ENCODE results near the gene GRIK3. TPM values are rescaled to one million over a fixed set of nuclear protein-coding genes. Genes with fewer than 3 reads are reported as not detected.
"Not testable (repeated sequence)": the region's sequence is repeated elsewhere in the genome, so short reads cannot be mapped to it uniquely, and the experiment has no call there.

The GRIK3 gene
- total and polyA plus RNA-seq, 3 experiments from 2014 or later, result not detected

DNA sequence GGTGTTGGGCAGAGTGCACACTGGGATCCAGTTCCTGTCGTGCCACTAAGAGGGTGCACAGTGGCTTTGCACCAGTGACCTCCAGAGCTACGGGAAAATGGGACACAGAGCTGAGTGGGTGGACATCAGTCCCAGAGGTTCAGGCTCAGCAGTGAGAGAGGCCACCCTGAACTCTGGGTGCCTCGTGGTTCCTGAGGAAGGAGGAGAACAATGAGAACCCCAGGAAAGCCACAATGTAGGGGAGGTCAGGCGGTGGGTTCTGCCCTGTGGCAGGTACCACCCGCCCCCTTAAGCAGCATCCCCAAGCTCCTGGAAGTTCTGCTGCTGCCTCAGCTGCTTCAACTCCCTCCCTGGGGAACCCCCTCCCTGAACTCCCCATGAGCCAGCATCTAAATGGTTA is 112.2 kb downstream of the GRIK3 start:
- Mint-ChIP-seq H3K4me3 (no peak overlapping the region), H3K27me3 (peaks cover 10 to 25% of the 10 kb centered on the region in 2 donors), H3K4me1 (no peaks in the 10 kb centered on the region), H3K9me3 (peaks cover 0 to 2% (median 0%) of the 10 kb centered on the region in 5 donors), H3K36me3 (no peaks in the 10 kb centered on the region), H3K27ac (no peak overlapping the region)
- no peaks in the 10 kb centered on the region for H3K4me1 ChIP-seq (ENCODE audit: insufficient read depth, low read length)
- CTCF ChIA-PET, result no interaction called here
- H3K27me3 ChIP-seq (ENCODE audit: insufficient read depth, low read length, poor library complexity, severe bottlenecking), result no peaks in the 10 kb centered on the region
- no peak overlapping the region for H3K4me3 ChIP-seq (ENCODE audit: low read length)
- no peaks in the 10 kb centered on the region for H3K9me3 ChIP-seq (ENCODE audit: low read length)
- POLR2A ChIA-PET, result no interaction called here
- DNase-seq, result no peak
- H3K27ac ChIP-seq (ENCODE audit: low read depth, low read length), result no peak overlapping the region
- no peaks in the 10 kb centered on the region for H3K36me3 ChIP-seq (ENCODE audit: insufficient read depth, low read length)

DNA sequence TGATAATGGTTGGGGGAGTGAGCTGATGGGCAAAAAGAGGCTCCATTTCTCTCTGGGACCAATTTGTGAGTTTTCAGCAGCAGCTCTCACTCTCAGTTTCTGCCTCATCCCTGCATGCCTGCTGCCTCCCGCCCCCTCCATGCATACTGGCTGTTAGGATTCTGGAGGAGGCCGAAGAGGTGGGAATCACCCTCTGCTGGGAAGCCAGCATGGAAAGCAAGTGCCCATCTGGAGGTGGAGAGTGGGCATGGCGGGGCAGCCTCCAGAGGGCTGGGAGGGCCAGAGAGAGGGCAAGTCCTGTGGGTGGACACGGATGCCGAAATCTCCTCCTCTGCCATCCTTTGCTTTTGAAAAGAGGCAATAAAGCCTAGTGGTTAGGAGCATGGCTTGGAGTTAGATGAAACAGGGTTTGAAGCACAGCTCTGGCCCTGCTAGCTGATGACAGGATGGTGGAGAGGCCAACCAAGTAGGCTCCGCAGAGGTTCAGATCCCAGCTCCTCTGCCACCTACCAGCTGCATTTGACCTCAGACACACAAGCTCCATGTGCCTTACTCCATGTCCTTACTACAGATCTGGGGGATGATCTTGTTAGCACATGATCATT is 113.4 kb downstream of the GRIK3 start:
- H3K4me3 Mint-ChIP-seq, result no peak overlapping the region
- H3K9me3 Mint-ChIP-seq, result peaks cover 0 to 3% (median 0%) of the 10 kb centered on the region in 5 donors
- H3K27ac ChIP-seq (ENCODE audit: low read depth, low read length), result no peak overlapping the region
- CTCF ChIA-PET, result no interaction called here
- H3K27ac Mint-ChIP-seq, result no peak overlapping the region
- H3K4me1 ChIP-seq (ENCODE audit: insufficient read depth, low read length), result no peaks in the 10 kb centered on the region
- no peaks in the 10 kb centered on the region for H3K4me1 Mint-ChIP-seq
- H3K9me3 ChIP-seq (ENCODE audit: low read length), result no peaks in the 10 kb centered on the region
- no peaks in the 10 kb centered on the region for H3K27me3 ChIP-seq (ENCODE audit: insufficient read depth, low read length, poor library complexity, severe bottlenecking)
- H3K4me3 ChIP-seq (ENCODE audit: low read length), result no peak overlapping the region
- H3K36me3 ChIP-seq (ENCODE audit: insufficient read depth, low read length), result no peaks in the 10 kb centered on the region
- POLR2A ChIA-PET, result no interaction called here
- no peak for DNase-seq
- peaks cover 7 to 20% of the 10 kb centered on the region in 2 donors for H3K27me3 Mint-ChIP-seq
- no peaks in the 10 kb centered on the region for H3K36me3 Mint-ChIP-seq

DNA sequence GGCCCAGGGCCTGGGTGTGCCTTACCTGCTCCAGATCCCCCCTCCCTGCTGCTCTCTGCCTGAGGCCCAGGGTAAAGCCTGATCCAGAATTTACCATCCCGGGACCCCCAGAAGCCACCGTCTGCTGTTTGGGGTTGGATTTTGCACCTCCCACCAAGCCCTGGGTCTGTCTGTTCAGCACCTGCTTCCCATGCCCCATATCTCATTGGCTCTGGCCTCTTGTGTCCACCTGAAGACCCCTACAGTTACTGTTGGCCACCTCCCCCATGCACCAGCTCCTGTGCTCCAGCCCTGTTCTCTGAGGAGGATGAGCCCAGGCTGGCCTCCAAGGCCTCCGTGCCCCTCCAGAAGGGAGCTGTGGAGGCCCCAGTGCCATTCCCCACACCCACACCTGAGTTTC is 113.9 kb downstream of the GRIK3 start:
- H3K9me3 ChIP-seq (ENCODE audit: low read length), result no peaks in the 10 kb centered on the region
- no peak overlapping the region for H3K4me3 ChIP-seq (ENCODE audit: low read length)
- Mint-ChIP-seq H3K9me3 (peaks cover 0 to 6% (median 0%) of the 10 kb centered on the region in 5 donors), H3K36me3 (no peaks in the 10 kb centered on the region), H3K4me1 (no peaks in the 10 kb centered on the region), H3K27me3 (peaks cover 7 to 20% of the 10 kb centered on the region in 2 donors), H3K27ac (no peak overlapping the region), H3K4me3 (no peak overlapping the region)
- ChIA-PET CTCF (no interaction called here), POLR2A (no interaction called here)
- H3K27me3 ChIP-seq (ENCODE audit: insufficient read depth, low read length, poor library complexity, severe bottlenecking), result no peaks in the 10 kb centered on the region
- no peak for DNase-seq
- H3K27ac ChIP-seq (ENCODE audit: low read depth, low read length), result no peak overlapping the region
- H3K4me1 ChIP-seq (ENCODE audit: insufficient read depth, low read length), result no peaks in the 10 kb centered on the region
- H3K36me3 ChIP-seq (ENCODE audit: insufficient read depth, low read length), result no peaks in the 10 kb centered on the region

DNA sequence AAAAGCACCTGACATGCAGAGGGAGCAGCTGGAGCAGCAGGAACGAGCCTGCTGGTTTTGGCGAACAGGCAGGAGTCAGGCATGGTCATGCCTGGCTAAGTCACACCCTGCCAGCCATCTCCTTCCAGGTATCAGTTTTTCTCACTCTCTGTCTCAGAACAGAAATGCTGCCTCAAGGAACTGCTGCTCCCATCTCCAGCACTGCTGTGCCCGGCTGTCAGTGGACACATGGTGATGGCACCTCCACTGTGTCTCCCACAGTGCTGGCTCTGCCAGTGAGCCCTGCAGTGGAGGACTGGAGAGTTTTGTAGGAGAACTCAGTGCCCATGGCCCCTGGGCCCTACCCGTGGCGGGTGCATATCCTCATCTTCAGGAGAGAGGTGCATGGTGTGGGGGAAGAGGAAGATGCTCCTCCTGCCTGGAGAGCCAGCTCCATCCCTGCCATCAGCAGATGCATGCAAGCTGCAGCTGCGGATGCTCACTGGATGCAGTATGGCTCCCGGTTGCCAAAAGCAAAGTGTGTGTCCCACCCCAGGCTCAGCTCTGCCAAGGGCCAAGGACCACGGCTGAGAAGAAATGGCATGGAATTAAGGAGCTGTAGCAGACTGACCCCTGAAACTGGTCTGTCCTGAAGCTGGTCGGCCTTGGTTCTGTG is 114.7 kb downstream of the GRIK3 start:
- H3K27me3 Mint-ChIP-seq, result peaks cover 7 to 16% of the 10 kb centered on the region in 2 donors
- Histone ChIP-seq H3K36me3 (ENCODE audit: insufficient read depth, low read length) (no peaks in the 10 kb centered on the region), H3K4me3 (ENCODE audit: low read length) (no peak overlapping the region), H3K4me1 (ENCODE audit: insufficient read depth, low read length) (no peaks in the 10 kb centered on the region), H3K27me3 (ENCODE audit: insufficient read depth, low read length, poor library complexity, severe bottlenecking) (no peaks in the 10 kb centered on the region), H3K27ac (ENCODE audit: low read depth, low read length) (no peak overlapping the region), H3K9me3 (ENCODE audit: low read length) (no peaks in the 10 kb centered on the region)
- peaks cover 0 to 6% (median 0%) of the 10 kb centered on the region in 5 donors for H3K9me3 Mint-ChIP-seq
- ChIA-PET POLR2A (no interaction called here), CTCF (no interaction called here)
- no peaks in the 10 kb centered on the region for H3K4me1 Mint-ChIP-seq
- H3K4me3 Mint-ChIP-seq, result no peak overlapping the region
- DNase-seq, result no peak
- no peaks in the 10 kb centered on the region for H3K36me3 Mint-ChIP-seq
- H3K27ac Mint-ChIP-seq, result no peak overlapping the region

DNA sequence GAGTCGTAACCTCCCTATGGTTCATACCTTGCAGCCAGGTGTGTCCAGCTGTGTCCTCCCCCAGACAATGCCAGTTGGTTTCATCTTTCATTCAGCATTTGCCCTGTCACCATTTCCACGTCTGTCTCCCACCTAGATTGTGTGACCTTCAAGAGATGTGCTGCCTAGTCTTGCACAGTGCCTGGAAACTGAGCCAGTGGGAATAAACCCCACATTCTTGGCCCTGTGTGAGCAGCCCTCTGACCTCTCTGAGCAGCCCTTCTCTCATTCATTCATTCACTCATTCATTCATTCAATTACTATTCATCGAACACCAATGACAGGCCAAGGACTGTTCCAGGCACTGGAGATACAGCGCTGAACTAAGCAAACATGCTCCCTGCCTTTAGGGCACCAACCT is 115.7 kb downstream of the GRIK3 start:
- ChIA-PET CTCF (no interaction called here), POLR2A (no interaction called here)
- DNase-seq, result no peak
- Histone ChIP-seq H3K36me3 (ENCODE audit: insufficient read depth, low read length) (no peaks in the 10 kb centered on the region), H3K27me3 (ENCODE audit: insufficient read depth, low read length, poor library complexity, severe bottlenecking) (no peaks in the 10 kb centered on the region), H3K4me1 (ENCODE audit: insufficient read depth, low read length) (no peaks in the 10 kb centered on the region), H3K27ac (ENCODE audit: low read depth, low read length) (no peak overlapping the region), H3K4me3 (ENCODE audit: low read length) (no peak overlapping the region), H3K9me3 (ENCODE audit: low read length) (no peaks in the 10 kb centered on the region)
- Mint-ChIP-seq H3K9me3 (peaks cover 0 to 6% (median 0%) of the 10 kb centered on the region in 5 donors), H3K27ac (no peak overlapping the region), H3K27me3 (peaks cover 3 to 25% of the 10 kb centered on the region in 2 donors), H3K4me3 (no peak overlapping the region), H3K4me1 (no peaks in the 10 kb centered on the region), H3K36me3 (no peaks in the 10 kb centered on the region)

DNA sequence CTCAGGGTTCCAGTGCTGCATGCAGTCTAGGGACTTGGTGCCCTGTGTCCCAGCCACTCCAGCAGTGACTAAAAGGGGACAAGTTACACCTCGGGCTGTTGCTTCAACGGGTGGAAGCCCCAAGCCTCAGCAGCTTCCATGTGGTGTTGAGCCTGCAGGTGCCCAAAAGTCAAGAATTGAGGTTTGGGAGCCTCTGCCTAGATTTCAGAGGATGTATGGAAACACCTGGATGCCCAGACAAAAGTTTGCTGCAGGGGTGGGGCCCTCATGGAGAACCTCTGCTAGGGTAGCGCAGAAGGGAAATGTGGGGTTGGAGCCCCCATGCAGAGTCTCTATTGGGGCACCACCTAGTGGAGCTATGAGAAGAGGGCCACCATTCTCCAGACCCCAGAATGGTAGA is 117.8 kb downstream of the GRIK3 start:
- H3K9me3 Mint-ChIP-seq; DNase-seq; H3K4me1 Mint-ChIP-seq; H3K27me3 ChIP-seq (ENCODE audit: insufficient read depth, low read length, poor library complexity, severe bottlenecking); H3K4me3 ChIP-seq (ENCODE audit: low read length); CTCF ChIA-PET; H3K27ac ChIP-seq (ENCODE audit: low read depth, low read length); POLR2A ChIA-PET; H3K9me3 ChIP-seq (ENCODE audit: low read length); H3K27ac Mint-ChIP-seq; H3K36me3 Mint-ChIP-seq; H3K36me3 ChIP-seq (ENCODE audit: insufficient read depth, low read length); H3K4me3 Mint-ChIP-seq; H3K4me1 ChIP-seq (ENCODE audit: insufficient read depth, low read length): not testable (repeated sequence)
- peaks cover 6 to 30% of the 10 kb centered on the region in 2 donors for H3K27me3 Mint-ChIP-seq

DNA sequence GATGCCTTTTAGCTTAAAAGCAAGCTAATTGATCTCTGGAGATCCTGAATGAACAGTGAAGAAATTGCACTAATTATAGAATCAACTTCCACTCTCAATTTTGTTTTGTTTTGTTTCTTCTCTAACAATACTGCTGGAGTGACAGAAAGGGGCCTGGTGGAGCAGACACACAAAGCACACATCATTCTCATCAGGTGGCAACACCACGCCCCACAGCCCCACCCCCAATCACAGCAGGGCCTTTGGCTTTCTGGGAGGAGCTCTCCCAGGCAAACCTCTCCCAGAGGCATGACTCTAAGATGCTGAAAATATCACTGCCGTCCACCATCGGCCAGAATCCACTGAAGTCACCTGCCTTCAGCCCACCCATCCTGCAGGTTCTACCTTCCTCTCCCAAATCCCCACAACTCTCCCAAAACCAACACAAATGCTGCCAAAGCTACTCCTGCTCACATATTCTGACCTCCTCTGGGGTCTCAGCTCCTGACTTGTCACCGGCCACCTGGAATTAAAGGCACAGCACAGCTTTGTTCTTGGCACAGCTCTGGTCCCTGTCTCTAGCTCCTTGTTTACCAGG is 120.7 kb downstream of the GRIK3 start:
- no peak for DNase-seq
- ChIA-PET CTCF (no interaction called here), POLR2A (no interaction called here)
- Mint-ChIP-seq H3K27me3 (peaks cover 10 to 31% of the 10 kb centered on the region in 2 donors), H3K27ac (no peak overlapping the region), H3K36me3 (no peaks in the 10 kb centered on the region), H3K9me3 (peaks cover 0 to 6% (median 0%) of the 10 kb centered on the region in 5 donors), H3K4me1 (no peaks in the 10 kb centered on the region), H3K4me3 (no peak overlapping the region)
- no peak overlapping the region for H3K4me3 ChIP-seq (ENCODE audit: low read length)
- H3K9me3 ChIP-seq (ENCODE audit: low read length), result no peaks in the 10 kb centered on the region
- no peaks in the 10 kb centered on the region for H3K4me1 ChIP-seq (ENCODE audit: insufficient read depth, low read length)
- no peaks in the 10 kb centered on the region for H3K27me3 ChIP-seq (ENCODE audit: insufficient read depth, low read length, poor library complexity, severe bottlenecking)
- H3K27ac ChIP-seq (ENCODE audit: low read depth, low read length), result no peak overlapping the region
- no peaks in the 10 kb centered on the region for H3K36me3 ChIP-seq (ENCODE audit: insufficient read depth, low read length)

DNA sequence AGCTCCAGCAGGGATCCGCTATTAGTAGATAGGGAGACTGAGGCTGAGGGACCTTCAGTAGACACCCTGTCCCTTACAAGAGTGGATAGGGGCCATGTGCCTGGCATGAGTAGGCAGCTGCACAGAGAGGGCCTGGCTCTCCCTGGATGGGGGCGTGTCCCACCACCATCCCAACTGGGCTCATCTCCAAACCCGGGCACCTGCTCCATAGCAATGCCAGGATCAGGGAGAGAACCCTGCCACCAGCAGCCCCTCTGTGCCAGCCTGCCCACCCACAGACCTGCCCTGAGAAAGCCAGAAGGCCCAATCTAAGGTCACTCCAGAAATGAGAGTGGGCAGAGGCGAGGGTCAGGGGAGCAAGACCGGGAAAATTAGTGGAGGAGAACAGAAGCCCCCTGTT is 121.3 kb downstream of the GRIK3 start:
- H3K9me3 ChIP-seq (ENCODE audit: low read length), result no peaks in the 10 kb centered on the region
- Mint-ChIP-seq H3K9me3 (peaks cover 0 to 6% (median 0%) of the 10 kb centered on the region in 5 donors), H3K4me3 (no peak overlapping the region), H3K27me3 (peaks cover 13 to 34% of the 10 kb centered on the region in 2 donors), H3K36me3 (no peaks in the 10 kb centered on the region), H3K27ac (no peak overlapping the region), H3K4me1 (no peaks in the 10 kb centered on the region)
- H3K27me3 ChIP-seq (ENCODE audit: insufficient read depth, low read length, poor library complexity, severe bottlenecking), result no peaks in the 10 kb centered on the region
- H3K4me1 ChIP-seq (ENCODE audit: insufficient read depth, low read length), result no peaks in the 10 kb centered on the region
- no peaks in the 10 kb centered on the region for H3K36me3 ChIP-seq (ENCODE audit: insufficient read depth, low read length)
- POLR2A ChIA-PET, result no interaction called here
- CTCF ChIA-PET, result no interaction called here
- H3K4me3 ChIP-seq (ENCODE audit: low read length), result no peak overlapping the region
- DNase-seq, result no peak
- H3K27ac ChIP-seq (ENCODE audit: low read depth, low read length), result no peak overlapping the region
